Dendritic cell treated with granulocyte-macrophage colony-stimulating factor and Interleukin-4, amounts not matched to agents 40 ng/mL and 50 ng/mL, for 4 days (primary cell): Measurements from ENCODE around the gene TUBA4B.
"Not testable (repeated sequence)": the region's sequence is repeated elsewhere in the genome, so short reads cannot be mapped to it uniquely, and the experiment has no call there.

Experiments used
- H3K27ac Mint-ChIP-seq: one replicate; pipeline ENCODE4 v1.8.0; 2022; ENCODE audit warnings: mild to moderate bottlenecking, mixed read lengths
- H3K27me3 Mint-ChIP-seq: one replicate; pipeline ENCODE4 v1.8.0; 2022; ENCODE audit warnings: mild to moderate bottlenecking, mixed read lengths
- H3K36me3 Mint-ChIP-seq: one replicate; pipeline ENCODE4 v1.8.0; 2022; ENCODE audit warnings: low read depth, mixed read lengths
- H3K4me1 Mint-ChIP-seq: one replicate; pipeline ENCODE4 v1.8.0; 2022; ENCODE audit warnings: low read depth, mixed read lengths
- H3K4me3 Mint-ChIP-seq: one replicate; pipeline ENCODE4 v1.8.0; 2022; ENCODE audit warnings: mild to moderate bottlenecking, moderate library complexity, mixed read lengths
- H3K9me3 Mint-ChIP-seq: one replicate; pipeline ENCODE4 v1.8.0; 2022; ENCODE audit warnings: mixed read lengths
- intact Hi-C: fragments of 100-400 bp; cut with micrococcal nuclease; formaldehyde crosslinking; loops from one replicate; pipeline ENCODE4 v1.15.0; 2022

The TUBA4B gene

DNA sequence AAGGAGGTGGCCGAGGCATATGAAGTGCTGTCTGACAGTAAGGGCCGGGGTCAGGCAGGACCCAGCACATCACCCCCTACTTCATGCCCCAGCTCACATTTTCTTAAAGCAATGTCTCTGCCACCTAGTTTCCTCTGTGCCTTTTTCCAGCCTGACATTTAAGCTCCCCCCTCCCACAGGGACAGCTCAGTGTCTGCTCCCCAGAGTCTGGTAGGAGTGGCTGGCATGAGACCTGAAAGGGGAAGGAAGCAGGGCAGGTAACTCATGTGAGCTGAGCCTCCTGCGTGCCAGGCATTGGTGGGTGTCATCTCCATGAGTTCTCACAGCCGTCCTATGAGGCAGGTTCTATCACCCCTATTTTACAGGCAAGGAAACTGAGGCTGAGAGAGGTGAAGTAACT, 27.6 kb downstream of the TUBA4B start:
- Mint-ChIP-seq H3K27ac (peak overlapping the region; percentile 89), H3K36me3 (peaks cover 62% of the 10 kb centered on the region), H3K4me3 (no peak overlapping the region), H3K9me3 (no peaks in the 10 kb centered on the region), H3K4me1 (peaks cover 55% of the 10 kb centered on the region), H3K27me3 (peaks cover 5% of the 10 kb centered on the region)
- intact Hi-C loops: no loop called here

DNA sequence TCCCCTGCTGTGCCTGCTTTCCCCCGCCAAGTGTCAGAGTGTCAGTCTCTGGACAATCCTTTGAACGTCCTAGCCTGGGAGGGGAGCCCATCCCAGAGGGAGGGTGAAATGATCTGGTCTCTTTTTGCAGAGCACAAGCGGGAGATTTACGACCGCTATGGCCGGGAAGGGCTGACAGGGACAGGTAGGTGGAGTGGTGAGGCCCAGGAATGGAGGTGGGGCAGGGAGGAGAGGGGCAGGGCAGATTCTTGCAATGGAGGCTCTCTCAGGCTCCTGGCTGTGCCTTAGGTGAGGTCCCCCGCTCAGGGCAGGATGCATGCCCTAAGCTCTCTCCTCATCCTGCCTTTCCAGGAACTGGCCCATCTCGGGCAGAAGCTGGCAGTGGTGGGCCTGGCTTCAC, 28.5 kb downstream of the TUBA4B start:
- Mint-ChIP-seq H3K4me3 (no peak overlapping the region), H3K27me3 (peaks cover 3% of the 10 kb centered on the region), H3K27ac (peak overlapping the region; percentile 50), H3K9me3 (no peaks in the 10 kb centered on the region), H3K4me1 (peaks cover 65% of the 10 kb centered on the region), H3K36me3 (peaks cover 71% of the 10 kb centered on the region)
- intact Hi-C loops: no loop called here

DNA sequence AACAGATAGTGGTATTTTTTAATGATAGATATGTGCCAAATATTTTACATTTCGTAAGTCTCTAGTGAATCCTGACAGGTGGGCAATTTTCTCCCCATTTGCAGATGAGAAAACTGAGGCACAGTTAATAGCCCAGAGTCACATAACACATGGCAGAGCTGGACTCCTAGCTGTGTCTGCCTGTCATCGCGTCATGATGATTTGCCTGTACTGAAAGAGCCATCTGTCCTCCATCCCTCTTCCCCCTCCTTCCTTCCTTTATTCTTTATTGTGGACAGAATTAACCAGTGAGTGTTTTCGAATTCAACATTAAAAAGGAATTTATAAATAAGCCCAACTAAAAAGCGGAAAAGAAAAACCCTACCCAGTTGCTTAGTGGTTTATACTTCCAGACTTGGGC, 29.3 kb downstream of the TUBA4B start:
- Mint-ChIP-seq H3K27me3 (peaks cover 2% of the 10 kb centered on the region), H3K9me3 (no peaks in the 10 kb centered on the region), H3K4me1 (peaks cover 66% of the 10 kb centered on the region), H3K27ac (no peak overlapping the region), H3K36me3 (peaks cover 72% of the 10 kb centered on the region), H3K4me3 (no peak overlapping the region)
- intact Hi-C loops: no loop called here

DNA sequence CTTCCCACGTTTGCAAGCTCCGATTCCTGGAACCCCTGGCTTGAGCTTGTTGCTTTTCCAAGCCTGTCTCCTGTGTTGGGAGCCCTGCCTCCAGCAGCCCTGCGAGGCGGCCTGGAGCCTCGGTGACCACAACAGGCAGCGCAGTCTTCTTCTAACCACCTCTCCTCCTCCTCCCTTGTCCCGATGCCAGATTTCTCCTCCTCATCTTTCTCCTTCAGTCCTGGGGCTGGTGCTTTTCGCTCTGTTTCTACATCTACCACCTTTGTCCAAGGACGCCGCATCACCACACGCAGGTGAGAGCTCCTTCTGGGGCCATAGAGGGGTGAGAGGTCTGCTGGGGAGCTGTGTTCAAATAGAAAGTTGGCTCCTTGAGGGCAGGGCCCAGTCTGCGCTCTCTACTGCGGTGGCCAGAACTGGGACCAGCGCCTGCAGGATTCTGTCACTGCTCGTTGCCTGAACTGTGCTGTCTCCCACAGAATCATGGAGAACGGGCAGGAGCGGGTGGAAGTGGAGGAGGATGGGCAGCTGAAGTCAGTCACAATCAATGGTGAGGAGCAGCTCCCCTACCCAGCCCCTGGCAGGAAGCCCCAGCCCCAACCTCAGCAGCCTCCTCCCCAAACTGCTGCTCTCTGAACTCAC, 30.0 kb downstream of the TUBA4B start:
- intact Hi-C loops: no loop called here
- no peak overlapping the region for H3K27ac Mint-ChIP-seq
- peaks cover 72% of the 10 kb centered on the region for H3K36me3 Mint-ChIP-seq
- no peaks in the 10 kb centered on the region for H3K9me3 Mint-ChIP-seq
- peaks cover 59% of the 10 kb centered on the region for H3K4me1 Mint-ChIP-seq
- H3K27me3 Mint-ChIP-seq: no peaks in the 10 kb centered on the region
- no peak overlapping the region for H3K4me3 Mint-ChIP-seq

DNA sequence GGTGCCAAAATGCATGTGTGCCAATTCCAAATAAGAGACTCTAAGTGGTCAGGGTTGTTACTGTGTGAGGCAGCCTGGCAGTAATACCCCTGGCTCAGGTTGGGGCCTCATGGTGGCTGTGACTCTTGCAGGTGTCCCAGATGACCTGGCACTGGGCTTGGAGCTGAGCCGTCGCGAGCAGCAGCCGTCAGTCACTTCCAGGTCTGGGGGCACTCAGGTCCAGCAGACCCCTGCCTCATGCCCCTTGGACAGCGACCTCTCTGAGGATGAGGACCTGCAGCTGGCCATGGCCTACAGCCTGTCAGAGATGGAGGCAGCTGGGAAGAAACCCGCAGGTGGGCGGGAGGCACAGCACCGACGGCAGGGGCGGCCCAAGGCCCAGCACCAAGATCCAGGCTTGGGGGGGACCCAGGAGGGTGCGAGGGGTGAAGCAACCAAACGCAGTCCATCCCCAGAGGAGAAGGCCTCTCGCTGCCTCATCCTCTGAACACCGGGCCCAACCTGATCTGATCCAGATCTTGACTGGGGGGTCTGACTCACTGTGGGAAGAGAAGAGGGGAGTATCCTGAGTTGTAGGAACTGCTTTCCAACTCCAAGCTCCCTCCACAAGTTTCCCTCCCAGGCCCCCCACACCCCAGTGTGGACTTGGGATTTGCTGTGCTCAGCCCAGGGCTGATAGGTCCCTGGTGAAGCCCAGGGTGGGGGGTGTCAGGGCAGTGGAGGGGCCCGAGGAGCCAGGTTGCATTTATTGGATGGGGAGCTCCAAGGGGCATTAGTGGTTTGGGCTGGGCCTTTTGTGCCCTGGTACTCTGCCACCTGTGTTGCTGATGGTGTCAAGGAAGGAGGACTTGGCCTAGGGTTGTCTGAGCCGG, 31.7 kb downstream of the TUBA4B start:
- Mint-ChIP-seq H3K4me3 (no peak overlapping the region), H3K9me3 (no peaks in the 10 kb centered on the region), H3K4me1 (peaks cover 52% of the 10 kb centered on the region), H3K27me3 (peaks cover 1% of the 10 kb centered on the region), H3K27ac (peak overlapping the region; percentile 44), H3K36me3 (peaks cover 69% of the 10 kb centered on the region)
- intact Hi-C loops: no loop called here

DNA sequence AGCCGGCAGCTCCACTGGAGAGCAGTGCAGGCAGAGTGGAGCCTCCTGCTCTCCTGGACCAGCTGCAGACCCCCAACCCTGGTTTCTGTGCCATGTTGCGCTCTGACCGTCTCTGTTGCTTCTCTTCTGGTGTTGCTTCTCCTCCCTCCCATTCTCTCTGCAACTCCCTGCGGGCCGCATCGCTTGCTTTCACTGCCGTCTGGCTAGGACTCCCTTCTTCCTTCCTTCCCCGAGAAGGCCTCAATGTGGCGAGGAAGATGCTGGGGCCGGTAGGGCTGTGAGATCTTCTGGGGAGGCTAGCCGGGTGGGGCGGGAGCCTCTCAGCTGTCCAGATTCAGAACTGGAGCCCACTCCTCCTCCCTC, 32.3 kb downstream of the TUBA4B start:
- intact Hi-C loops: no loop called here
- H3K9me3 Mint-ChIP-seq: no peaks in the 10 kb centered on the region
- H3K27me3 Mint-ChIP-seq: peaks cover 6% of the 10 kb centered on the region
- H3K4me1 Mint-ChIP-seq: peaks cover 48% of the 10 kb centered on the region
- H3K36me3 Mint-ChIP-seq: peaks cover 63% of the 10 kb centered on the region
- H3K4me3 Mint-ChIP-seq: no peak overlapping the region
- peak overlapping the region; percentile 44 for H3K27ac Mint-ChIP-seq

DNA sequence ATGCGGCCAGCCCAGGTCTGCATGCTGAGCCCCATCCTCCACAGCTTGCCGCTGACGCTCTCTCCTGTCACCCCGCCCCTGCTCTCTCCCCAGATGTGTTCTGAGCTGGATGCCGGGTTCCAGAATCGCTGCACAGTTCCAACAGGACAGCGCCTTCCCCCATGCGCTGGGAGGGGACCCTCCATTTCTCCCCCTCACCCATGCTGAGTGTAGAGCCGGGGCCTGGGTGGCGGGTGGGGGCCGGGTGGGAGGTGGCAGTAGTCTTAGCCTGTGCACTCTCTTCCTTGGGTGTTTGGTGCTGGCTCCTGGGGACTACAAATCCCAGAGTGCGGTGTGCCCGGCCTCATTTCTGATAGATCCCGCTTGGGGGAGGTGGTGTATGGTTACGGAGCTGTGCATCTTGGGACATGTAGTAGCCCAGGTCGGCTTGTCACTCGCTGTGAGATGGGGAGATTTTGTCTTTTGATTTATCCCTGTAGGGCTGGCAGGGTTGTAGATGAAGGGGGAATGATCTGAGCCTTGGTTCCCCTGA, 32.9 kb downstream of the TUBA4B start:
- H3K27ac Mint-ChIP-seq: no peak overlapping the region
- no peaks in the 10 kb centered on the region for H3K9me3 Mint-ChIP-seq
- peaks cover 42% of the 10 kb centered on the region for H3K4me1 Mint-ChIP-seq
- no peak overlapping the region for H3K4me3 Mint-ChIP-seq
- intact Hi-C loops: no loop called here
- peaks cover 6% of the 10 kb centered on the region for H3K27me3 Mint-ChIP-seq
- peaks cover 57% of the 10 kb centered on the region for H3K36me3 Mint-ChIP-seq

DNA sequence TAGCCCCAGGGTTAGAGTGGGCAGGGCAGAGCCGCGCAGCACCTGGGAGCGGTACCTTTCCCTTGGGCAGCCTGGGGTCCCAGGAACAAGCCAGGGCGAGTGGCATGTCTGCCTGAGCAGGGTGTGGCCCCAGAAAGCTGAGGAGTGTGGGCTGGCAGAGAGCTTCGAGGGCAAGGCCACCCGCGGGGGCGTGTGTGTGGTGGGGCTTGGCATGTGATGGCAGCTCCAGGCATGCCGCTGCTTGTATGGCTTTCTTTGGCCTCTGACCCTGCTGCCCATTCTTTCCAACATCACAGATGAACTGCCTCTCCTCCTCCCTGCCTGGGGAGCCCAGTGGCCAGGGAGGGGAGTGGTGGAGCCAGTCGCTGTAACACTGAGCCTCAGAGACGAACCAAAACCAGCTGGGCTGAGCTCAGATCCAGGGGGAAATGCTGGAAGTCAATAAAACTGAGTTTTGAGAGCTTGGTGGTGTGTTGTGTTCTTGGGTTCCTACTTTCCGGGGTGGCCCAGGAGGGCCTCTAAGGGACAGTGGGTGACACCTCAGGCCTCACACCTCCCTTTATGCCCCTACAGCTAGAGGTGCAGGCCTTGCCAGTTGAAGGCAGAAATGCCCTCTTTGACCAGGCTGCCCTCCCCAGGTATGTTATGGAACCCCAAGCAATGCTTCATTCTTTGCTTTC, 33.5 kb downstream of the TUBA4B start:
- no peaks in the 10 kb centered on the region for H3K9me3 Mint-ChIP-seq
- peaks cover 51% of the 10 kb centered on the region for H3K36me3 Mint-ChIP-seq
- H3K27ac Mint-ChIP-seq: no peak overlapping the region
- H3K4me3 Mint-ChIP-seq: no peak overlapping the region
- H3K4me1 Mint-ChIP-seq: peaks cover 36% of the 10 kb centered on the region
- H3K27me3 Mint-ChIP-seq: peaks cover 6% of the 10 kb centered on the region
- intact Hi-C loops: no loop called here

DNA sequence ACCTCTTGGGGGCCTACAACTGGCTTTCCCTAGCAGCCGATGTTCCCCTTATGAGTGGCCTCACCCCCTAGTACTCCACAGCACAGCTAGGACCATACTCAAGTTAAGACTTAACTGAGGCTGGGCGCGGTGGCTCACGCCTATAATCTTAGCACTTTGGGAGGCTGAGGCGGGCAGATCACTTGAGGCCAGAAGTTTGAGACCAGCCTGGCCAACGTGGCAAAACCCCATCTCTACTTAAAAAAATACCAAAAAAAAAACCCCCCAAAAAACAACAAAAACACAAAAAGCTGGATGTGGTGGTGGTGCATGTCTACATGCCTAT, 34.0 kb downstream of the TUBA4B start:
- H3K27me3 Mint-ChIP-seq, H3K27ac Mint-ChIP-seq, H3K4me3 Mint-ChIP-seq, H3K9me3 Mint-ChIP-seq, intact Hi-C loops: not testable (repeated sequence)
- Mint-ChIP-seq H3K36me3 (peaks cover 46% of the 10 kb centered on the region), H3K4me1 (peaks cover 32% of the 10 kb centered on the region)

DNA sequence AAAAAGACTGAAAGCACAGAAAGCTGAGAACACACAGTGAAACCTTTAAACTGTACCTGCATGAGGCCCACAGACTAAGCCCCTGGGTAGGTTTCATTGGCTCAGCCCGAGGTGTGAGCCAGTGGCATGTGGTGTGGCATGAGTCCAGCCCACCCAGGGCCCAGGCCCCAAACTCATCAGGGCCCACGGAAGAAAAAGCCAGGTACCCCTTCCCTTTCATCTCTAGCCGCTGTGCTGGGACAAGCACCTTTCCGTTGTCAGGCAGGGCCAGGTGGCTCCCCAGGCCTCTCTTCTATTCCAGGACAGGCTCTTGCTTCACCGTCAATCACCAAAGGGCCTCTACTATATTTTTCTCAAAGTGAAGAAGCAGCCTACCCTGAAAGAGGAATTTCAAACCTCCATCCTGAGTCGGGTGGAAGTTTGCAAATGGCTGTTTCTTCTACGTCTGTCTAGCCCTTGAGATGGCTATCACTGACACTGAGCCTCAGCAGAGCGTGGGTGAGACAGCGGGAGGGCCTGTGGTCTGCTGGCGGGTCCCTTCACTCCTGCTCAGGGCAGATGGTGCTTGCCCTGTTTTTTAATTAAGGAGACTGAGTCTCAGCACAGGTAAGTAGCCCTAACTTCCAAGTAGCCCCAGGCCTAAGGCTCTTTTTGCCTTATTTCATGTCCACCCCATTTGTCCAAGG, 34.7 kb downstream of the TUBA4B start:
- Mint-ChIP-seq H3K9me3 (no peaks in the 10 kb centered on the region), H3K4me1 (peaks cover 30% of the 10 kb centered on the region), H3K27ac (no peak overlapping the region), H3K27me3 (peaks cover 9% of the 10 kb centered on the region), H3K36me3 (peaks cover 40% of the 10 kb centered on the region), H3K4me3 (no peak overlapping the region)
- intact Hi-C loops: no loop called here

DNA sequence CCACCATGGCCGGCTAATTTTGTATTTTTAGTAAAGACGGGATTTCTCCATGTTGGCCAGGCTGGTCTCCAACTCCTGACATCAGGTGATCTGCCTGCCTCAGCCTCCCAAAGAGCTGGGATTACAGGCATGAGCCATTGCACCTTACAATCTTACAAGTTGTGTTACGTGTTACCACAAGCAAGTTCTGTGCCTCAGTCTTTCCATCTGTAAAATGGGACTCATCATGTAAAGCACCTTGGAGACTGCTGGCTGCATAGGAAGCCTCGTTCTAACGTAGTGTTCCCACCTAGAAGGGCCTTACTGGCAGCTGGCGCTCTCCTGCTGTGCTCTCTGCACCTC, 36.1 kb downstream of the TUBA4B start:
- H3K27ac Mint-ChIP-seq: no peak overlapping the region
- peaks cover 20% of the 10 kb centered on the region for H3K27me3 Mint-ChIP-seq
- no peaks in the 10 kb centered on the region for H3K9me3 Mint-ChIP-seq
- peaks cover 29% of the 10 kb centered on the region for H3K4me1 Mint-ChIP-seq
- intact Hi-C loops: no loop called here
- H3K4me3 Mint-ChIP-seq: no peak overlapping the region
- peaks cover 25% of the 10 kb centered on the region for H3K36me3 Mint-ChIP-seq

DNA sequence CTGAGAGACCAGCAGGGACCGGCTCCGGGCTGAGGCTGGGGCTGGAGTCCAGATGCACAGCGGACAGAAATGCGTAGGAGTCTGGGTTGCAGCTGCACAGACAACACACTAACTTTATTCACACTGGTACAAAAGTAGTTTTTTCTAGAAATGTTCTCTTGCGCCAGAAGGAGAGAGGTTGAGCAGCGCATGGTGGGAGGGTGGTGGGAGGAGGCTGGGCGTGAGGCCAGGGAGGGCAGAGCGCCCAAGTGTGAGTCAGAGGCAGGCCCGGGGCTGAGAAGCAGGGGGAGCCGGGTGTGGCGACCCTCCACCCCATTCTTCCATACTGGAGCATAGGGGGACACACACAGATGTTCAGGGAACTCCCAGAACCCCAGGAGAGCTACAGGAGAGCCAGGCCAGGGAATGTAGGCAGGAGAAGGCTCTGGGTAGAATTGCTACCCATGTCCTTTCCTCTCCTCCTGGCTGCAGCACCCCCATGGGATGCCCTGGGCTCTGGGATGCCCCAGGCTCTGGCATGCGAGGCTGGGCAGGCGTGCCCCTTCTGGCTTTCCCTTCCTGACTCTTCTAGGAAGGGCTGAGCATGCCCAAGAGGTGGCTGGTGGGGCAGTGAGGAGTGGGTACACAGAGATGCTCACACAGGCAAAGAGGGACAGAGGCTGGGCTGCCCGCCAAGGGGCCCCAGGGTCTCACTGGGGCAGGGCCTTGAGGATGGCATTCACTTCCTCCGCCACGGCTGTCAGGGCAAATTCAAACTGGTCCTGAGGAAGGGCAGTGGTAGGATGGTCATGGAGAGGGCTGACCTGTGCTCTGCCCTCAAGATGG, 36.7 kb downstream of the TUBA4B start:
- intact Hi-C loops: no loop called here
- H3K27me3 Mint-ChIP-seq: peaks cover 24% of the 10 kb centered on the region
- peaks cover 19% of the 10 kb centered on the region for H3K36me3 Mint-ChIP-seq
- H3K27ac Mint-ChIP-seq: no peak overlapping the region
- no peak overlapping the region for H3K4me3 Mint-ChIP-seq
- H3K9me3 Mint-ChIP-seq: no peaks in the 10 kb centered on the region
- peaks cover 34% of the 10 kb centered on the region for H3K4me1 Mint-ChIP-seq

DNA sequence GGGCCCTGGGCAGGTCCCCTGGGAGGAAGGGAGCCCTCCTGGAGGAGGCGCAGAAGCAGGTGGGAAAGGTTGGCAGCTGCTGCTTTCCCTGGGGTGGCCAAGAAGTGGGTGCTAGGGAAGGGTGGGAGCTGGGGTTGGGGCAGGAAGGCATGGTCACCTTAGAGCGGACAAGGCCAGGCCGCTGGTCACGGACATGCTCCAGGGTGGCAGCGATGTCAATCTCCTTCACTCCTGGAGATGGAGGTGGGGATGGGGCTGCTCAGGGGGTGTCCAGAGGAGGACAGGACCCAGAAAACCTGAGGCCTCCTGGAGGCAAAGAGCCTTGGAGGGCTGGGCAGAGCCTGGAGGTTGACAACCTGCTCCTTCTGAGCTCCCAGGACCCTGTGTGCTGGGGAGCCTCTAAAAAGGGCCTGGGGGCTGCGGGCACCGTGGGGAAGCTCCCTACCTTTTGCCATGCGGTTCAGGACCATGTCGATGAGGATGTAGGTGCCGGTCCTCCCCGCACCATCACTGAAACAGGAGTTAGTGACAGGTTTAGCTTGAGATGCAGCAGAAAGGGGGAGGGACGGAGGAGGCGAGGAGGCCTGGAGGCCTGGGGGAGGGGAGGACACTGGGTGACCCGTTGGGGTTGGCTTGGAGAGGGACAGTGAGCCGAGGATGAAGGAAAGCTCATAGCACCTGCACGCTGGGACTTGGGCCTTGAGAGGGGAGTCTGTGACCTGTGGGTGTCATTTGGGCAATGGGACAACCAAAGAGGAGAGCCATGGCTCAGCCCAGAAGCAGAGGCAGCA, 37.5 kb downstream of the TUBA4B start:
- Mint-ChIP-seq H3K27ac (no peak overlapping the region), H3K27me3 (peaks cover 30% of the 10 kb centered on the region), H3K36me3 (peaks cover 11% of the 10 kb centered on the region), H3K9me3 (no peaks in the 10 kb centered on the region), H3K4me1 (peaks cover 29% of the 10 kb centered on the region), H3K4me3 (no peak overlapping the region)
- intact Hi-C loops: no loop called here
